Measurements from ENCODE around the gene MEGF8. TPM values are rescaled to one million over a fixed set of nuclear protein-coding genes. Genes with fewer than 3 reads are reported as not detected.
A peak's percentile ranks its signal among the peaks of the same experiment; 100 is the strongest.

Gene MEGF8
- total and polyA plus RNA-seq, 9 of the 15 experiments (the other 6 are each of a cell fraction or from before 2014, with no cell fraction given), result 0.28 to 13.1 (median 3.0) TPM

DNA sequence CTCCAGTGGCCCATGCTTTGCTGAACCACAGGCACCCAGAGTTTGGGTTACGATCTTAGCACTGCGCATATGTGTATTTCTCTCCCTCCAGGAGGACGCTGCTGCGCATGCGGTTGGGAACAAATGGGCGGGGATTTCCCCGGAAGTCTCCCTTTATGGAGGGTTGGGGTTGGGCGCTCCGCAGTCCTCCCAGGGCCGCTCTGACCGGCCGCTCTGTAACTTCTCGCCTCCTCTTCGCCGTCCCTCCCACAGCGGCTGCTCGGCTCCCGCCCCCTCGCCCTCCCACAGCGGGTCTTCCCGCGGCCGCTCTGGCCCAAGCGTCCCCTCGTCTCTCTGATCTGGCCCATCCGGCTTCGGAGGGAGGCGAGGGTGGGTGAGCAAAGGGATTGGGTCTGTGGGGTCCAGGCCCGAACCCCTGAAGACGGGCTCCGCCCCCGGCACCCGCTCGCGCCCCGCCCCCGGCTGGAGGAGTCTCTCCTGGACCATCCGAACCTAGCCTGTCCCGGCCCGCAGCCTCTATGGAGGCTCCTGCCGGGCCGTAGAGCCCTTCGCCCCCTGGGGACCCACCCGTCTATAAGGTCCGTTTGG lies at the start of gene MEGF8 (continued):
- TF ChIP-seq, protein P1, sequence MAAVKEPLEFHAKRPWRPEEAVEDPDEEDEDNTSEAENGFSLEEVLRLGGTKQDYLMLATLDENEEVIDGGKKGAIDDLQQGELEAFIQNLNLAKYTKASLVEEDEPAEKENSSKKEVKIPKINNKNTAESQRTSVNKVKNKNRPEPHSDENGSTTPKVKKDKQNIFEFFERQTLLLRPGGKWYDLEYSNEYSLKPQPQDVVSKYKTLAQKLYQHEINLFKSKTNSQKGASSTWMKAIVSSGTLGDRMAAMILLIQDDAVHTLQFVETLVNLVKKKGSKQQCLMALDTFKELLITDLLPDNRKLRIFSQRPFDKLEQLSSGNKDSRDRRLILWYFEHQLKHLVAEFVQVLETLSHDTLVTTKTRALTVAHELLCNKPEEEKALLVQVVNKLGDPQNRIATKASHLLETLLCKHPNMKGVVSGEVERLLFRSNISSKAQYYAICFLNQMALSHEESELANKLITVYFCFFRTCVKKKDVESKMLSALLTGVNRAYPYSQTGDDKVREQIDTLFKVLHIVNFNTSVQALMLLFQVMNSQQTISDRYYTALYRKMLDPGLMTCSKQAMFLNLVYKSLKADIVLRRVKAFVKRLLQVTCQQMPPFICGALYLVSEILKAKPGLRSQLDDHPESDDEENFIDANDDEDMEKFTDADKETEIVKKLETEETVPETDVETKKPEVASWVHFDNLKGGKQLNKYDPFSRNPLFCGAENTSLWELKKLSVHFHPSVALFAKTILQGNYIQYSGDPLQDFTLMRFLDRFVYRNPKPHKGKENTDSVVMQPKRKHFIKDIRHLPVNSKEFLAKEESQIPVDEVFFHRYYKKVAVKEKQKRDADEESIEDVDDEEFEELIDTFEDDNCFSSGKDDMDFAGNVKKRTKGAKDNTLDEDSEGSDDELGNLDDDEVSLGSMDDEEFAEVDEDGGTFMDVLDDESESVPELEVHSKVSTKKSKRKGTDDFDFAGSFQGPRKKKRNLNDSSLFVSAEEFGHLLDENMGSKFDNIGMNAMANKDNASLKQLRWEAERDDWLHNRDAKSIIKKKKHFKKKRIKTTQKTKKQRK (IDR thresholded peaks at IDR 0.05; ENCODE audit: borderline replicate concordance, low read depth, low read length), result no peak
- TF ChIP-seq TOE1 (IDR thresholded peaks at IDR 0.05; ENCODE audit: borderline replicate concordance), result 0 out of 2 replicates have a peak, but pooled peaks have one; percentile 12
- no peak for TF ChIP-seq TOE1 (CRISPR knock-in tag; IDR thresholded peaks at IDR 0.05; ENCODE audit: borderline replicate concordance, low read depth)
- TF ChIP-seq SP1 (CRISPR knock-in tag; IDR thresholded peaks at IDR 0.05), result peak; percentile 89
- TF ChIP-seq RBM22 (IDR thresholded peaks at IDR 0.05; ENCODE audit: low read depth, low read length, poor library complexity, severe bottlenecking), result no peak
- 0 out of 4 replicates have a peak, but pooled peaks of 1 of the 2 experiments have one; percentile 35 for TF ChIP-seq TBL1XR1 (IDR thresholded peaks at IDR 0.05; ENCODE audit: low read length in 2 of 2)
- TF ChIP-seq XRCC4 (IDR thresholded peaks at IDR 0.05; ENCODE audit: extremely low read depth, insufficient read depth, insufficient read length), result no peak
- TF ChIP-seq, protein P2, sequence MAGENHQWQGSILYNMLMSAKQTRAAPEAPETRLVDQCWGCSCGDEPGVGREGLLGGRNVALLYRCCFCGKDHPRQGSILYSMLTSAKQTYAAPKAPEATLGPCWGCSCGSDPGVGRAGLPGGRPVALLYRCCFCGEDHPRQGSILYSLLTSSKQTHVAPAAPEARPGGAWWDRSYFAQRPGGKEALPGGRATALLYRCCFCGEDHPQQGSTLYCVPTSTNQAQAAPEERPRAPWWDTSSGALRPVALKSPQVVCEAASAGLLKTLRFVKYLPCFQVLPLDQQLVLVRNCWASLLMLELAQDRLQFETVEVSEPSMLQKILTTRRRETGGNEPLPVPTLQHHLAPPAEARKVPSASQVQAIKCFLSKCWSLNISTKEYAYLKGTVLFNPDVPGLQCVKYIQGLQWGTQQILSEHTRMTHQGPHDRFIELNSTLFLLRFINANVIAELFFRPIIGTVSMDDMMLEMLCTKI (IDR thresholded peaks at IDR 0.05; ENCODE audit: partially characterized antibody), result no peak
- TF ChIP-seq GABPB1 (CRISPR knock-in tag; IDR thresholded peaks at IDR 0.05), result peak; percentile 84
- 0 out of 4 replicates have a peak, but pooled peaks of 1 of the 2 experiments have one; percentile 3 for TF ChIP-seq RCOR1 (IDR thresholded peaks at IDR 0.05; ENCODE audit: borderline replicate concordance in 1 of 2, low read depth in 2 of 2, low read length in 2 of 2)
- TF ChIP-seq, protein P3, sequence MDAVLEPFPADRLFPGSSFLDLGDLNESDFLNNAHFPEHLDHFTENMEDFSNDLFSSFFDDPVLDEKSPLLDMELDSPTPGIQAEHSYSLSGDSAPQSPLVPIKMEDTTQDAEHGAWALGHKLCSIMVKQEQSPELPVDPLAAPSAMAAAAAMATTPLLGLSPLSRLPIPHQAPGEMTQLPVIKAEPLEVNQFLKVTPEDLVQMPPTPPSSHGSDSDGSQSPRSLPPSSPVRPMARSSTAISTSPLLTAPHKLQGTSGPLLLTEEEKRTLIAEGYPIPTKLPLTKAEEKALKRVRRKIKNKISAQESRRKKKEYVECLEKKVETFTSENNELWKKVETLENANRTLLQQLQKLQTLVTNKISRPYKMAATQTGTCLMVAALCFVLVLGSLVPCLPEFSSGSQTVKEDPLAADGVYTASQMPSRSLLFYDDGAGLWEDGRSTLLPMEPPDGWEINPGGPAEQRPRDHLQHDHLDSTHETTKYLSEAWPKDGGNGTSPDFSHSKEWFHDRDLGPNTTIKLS (IDR thresholded peaks at IDR 0.05; ENCODE audit: borderline replicate concordance, low read depth), result peak; percentile 83; the same call in 1 of the 2 replicates
- TF ChIP-seq, protein P4, sequence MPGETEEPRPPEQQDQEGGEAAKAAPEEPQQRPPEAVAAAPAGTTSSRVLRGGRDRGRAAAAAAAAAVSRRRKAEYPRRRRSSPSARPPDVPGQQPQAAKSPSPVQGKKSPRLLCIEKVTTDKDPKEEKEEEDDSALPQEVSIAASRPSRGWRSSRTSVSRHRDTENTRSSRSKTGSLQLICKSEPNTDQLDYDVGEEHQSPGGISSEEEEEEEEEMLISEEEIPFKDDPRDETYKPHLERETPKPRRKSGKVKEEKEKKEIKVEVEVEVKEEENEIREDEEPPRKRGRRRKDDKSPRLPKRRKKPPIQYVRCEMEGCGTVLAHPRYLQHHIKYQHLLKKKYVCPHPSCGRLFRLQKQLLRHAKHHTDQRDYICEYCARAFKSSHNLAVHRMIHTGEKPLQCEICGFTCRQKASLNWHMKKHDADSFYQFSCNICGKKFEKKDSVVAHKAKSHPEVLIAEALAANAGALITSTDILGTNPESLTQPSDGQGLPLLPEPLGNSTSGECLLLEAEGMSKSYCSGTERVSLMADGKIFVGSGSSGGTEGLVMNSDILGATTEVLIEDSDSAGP (CRISPR knock-in tag; IDR thresholded peaks at IDR 0.05), result no peak
- peak; percentile 97 for TF ChIP-seq XRCC5 (IDR thresholded peaks at IDR 0.05; ENCODE audit: low read depth, low read length)
- TF ChIP-seq, protein P5, sequence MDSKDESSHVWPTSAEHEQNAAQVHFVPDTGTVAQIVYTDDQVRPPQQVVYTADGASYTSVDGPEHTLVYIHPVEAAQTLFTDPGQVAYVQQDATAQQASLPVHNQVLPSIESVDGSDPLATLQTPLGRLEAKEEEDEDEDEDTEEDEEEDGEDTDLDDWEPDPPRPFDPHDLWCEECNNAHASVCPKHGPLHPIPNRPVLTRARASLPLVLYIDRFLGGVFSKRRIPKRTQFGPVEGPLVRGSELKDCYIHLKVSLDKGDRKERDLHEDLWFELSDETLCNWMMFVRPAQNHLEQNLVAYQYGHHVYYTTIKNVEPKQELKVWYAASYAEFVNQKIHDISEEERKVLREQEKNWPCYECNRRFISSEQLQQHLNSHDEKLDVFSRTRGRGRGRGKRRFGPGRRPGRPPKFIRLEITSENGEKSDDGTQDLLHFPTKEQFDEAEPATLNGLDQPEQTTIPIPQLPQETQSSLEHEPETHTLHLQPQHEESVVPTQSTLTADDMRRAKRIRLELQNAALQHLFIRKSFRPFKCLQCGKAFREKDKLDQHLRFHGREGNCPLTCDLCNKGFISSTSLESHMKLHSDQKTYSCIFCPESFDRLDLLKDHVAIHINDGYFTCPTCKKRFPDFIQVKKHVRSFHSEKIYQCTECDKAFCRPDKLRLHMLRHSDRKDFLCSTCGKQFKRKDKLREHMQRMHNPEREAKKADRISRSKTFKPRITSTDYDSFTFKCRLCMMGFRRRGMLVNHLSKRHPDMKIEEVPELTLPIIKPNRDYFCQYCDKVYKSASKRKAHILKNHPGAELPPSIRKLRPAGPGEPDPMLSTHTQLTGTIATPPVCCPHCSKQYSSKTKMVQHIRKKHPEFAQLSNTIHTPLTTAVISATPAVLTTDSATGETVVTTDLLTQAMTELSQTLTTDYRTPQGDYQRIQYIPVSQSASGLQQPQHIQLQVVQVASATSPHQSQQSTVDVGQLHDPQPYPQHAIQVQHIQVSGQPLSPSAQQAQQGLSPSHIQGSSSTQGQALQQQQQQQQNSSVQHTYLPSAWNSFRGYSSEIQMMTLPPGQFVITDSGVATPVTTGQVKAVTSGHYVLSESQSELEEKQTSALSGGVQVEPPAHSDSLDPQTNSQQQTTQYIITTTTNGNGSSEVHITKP (IDR thresholded peaks at IDR 0.05; ENCODE audit: partially characterized antibody), result peak; percentile 63

All from K562 (cell line).